Measurements from ENCODE around the gene DLGAP4.

- no peak for TF ChIP-seq POLR2AphosphoS5 (IDR thresholded peaks at IDR 0.05)
- TF ChIP-seq CTCF (IDR thresholded peaks at IDR 0.05), result no peak
- TF ChIP-seq POLR2A (IDR thresholded peaks at IDR 0.05), result no peak
Measured at GRCh38 chr20:36491901-36492617, 185.9 kb downstream of the DLGAP4 start.

Data from breast epithelium (tissue), 3 donors.